HG02678 (cell line): ENCODE data around the gene MAPK8.

ENCODE experiments used
- ATAC-seq: cut with Tn5 transposase; IDR thresholded peaks from one replicate; pipeline ENCODE4 v1.9.1; 2021; ENCODE audit warnings: mild to moderate bottlenecking, moderate library complexity; ENCODE audit not compliant: unreplicated experiment

MAPK8 gene

GRCh38 chr10:48472501-48473069, 166.1 kb downstream of the MAPK8 start:
- no peak for ATAC-seq

DNA sequence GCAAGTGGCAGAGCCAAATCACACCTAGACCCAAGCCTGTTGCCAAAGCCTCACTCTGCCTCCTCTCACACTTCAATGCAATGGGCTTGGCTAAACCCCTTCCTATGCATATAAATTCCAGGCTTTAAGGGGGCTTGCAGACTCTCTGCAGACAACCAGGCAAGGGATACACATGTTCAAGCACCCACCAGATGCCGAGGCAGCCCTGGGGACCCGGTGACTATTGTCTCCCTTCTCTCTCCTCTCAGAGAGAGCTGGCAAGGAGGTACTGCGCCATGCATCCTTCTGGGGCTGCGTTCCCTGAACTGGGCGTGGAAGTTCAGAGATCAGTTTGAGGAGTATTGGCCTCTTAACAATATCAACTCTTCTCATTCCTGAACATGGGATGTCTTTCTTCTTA, 167.2 kb downstream of the MAPK8 start:
- no peak for ATAC-seq

DNA sequence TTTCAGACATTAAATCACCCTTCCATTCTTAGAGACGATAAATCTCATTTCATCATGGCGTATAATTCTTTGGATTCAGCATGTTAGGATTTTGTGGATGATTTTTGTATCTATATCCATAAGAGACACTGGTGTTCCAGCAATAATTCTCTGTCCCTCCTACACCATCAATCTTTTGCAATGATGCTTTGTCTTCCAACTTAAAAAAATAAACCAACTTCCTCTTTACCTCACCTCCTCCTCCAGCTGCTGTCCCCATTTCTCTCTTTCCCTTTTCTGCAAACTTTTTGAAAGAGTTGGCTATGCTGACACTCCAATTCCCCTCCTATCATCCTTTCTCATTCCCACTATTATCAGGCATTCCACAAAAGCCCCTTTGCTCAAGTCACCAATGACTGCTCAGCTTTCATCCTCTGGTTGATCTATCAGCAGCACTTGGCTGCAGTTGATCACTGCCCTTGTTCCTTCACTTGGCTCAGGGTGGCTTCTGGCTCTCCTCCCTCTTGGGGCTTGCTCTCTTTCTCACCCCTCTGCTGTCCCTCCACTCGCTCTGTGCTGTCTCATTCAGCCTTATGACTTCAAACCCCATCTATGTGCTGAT, 168.4 kb downstream of the MAPK8 start:
- ATAC-seq: no peak

DNA sequence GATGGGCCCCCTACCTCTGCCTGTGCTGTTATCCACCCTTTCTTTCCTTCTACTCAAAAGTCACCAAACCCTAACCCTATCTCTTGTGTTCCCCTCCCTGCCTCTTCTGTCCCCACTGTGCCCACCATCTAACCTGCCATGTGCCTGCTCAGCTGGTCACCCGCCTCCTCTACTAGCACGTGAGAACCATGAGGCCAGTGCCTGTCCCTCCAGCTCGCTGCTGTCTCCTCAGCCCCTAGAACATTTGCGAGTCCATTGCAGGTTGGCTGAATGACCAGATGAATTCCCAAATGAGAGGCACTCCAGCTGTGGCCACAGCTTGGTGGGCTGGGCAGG, 169.4 kb downstream of the MAPK8 start:
- no peak for ATAC-seq

- ATAC-seq: no peak
These were observed 170.0 kb downstream of the MAPK8 start for GRCh38 chr10:48476279-48476982.

GRCh38 chr10:48477141-48477540, 170.7 kb downstream of the MAPK8 start:
- no peak for ATAC-seq

DNA sequence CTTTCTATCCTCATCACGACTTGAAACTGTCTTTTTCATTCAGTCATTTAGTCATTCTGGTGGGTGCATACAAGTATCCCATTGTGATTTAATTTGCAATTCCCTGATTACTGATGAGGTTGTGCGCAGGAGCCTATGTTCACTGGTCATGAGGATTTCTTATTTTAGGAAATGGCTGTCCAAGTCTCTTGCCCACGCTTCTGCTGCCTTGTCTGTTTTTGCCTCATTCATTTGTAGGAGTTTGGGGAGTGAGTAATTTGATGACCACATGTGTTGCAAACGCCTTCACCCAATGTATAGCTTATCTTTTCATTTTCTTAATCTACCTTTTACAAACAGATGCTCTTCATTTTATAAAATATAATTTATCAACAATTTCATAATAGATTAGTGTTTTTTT, 171.1 kb downstream of the MAPK8 start:
- no peak for ATAC-seq

DNA sequence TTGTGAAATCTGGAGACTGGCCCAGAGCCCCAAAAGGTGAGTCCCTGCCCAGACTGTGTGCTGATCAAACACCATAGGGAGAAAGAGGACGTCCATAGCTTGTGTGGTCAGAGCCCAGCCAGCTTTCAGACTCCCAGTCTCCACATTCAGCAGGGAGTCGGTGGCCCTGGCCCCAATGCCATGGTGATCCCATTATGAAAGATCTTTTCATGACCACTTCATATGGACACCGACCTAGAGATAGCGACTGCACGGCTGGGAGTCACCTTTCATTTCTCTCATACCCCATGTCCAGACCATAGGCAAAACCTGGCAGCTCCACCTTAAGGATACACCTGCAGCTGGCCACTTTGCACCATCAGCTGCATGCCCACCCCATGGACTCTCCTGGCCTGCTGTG, 172.0 kb downstream of the MAPK8 start:
- ATAC-seq: no peak

GRCh38 chr10:48478980-48479811, 172.7 kb downstream of the MAPK8 start:
- no peak for ATAC-seq

DNA sequence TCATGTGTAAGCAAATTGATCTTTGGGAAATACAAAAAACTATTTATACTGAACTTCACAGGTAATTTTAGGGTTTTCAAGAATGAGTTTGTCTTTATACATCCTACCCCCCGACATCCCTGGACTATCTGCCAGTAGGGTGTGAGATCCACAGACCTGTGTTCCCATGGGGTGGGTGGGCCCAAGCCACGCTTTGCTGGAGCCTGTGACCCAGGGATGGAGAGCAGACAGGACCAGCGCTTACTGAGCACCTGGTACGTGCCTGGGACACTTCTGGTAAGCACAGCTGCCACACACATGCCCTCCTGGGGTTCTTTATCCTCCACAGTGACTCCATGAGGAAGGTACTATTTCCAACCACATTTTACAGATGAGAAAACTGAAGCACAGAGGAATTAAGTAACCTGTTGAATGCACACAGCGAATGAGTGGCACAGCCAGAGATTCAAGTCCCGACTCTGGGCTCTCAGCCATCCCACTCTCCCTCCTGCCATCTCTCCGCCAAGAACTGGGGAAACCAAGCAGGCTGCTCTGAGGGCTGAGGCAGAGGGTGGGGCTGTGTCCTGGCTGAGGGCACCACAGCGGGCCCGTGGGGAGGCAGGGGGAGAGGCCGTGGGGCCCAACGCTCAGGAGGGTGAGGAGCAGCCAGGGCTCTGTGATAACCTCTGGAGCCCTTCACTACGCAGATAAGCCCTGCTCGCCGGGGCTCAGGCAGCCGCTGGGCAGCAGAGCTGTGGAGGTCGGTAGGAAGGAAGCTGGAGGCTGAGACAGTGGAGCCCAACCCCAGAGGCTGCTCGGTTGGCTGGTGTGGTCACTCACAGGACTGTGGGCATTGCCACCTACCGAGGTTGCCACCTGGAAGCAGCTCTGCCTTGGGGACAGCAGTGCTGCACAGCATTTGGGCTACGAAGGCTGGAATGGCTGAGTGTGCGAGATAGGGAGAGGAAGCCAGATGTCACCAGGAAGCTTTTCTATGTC, 174.2 kb downstream of the MAPK8 start:
- ATAC-seq: no peak

DNA sequence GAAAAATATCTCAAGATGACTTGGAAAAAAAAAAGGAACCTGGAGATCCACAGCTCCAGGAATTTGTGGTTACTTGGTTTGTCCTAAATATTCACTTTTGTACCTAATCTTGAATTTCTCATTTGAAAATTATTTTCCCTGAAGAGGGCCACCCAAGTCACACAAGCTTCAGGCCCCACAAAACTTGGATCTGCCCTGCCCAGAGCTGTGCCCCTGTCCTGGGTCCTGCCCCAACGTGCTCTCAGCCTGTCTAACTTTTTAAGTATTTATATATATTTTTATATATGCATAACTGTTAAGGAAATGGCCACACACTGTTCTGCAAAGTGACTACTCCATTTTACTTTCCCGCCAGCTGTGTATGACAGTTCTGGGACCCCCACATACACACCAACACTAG, 174.9 kb downstream of the MAPK8 start:
- no peak for ATAC-seq

- no peak for ATAC-seq
These were observed 175.7 kb downstream of the MAPK8 start for GRCh38 chr10:48482207-48482606.

DNA sequence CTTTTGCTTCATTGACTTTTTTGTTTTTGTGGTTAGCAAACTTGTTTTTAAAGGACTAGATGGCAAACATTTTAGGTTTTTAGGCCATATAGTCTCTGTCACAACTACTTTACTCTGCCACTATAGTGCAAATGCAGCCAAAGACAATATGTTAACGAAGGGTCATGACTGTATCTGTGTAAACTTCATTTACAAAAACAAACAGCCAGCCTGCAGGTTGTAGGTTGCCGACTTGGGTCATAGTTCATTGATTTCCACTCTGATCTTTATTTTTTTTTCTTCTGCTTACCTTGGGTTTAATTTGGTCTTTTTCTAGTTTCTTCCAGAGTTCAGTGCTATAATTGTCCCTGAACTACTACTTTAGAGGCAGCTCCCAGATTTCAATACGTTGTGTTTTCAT, 178.4 kb downstream of the MAPK8 start:
- ATAC-seq: no peak

GRCh38 chr10:48485711-48486110, 179.2 kb downstream of the MAPK8 start:
- ATAC-seq: no peak

DNA sequence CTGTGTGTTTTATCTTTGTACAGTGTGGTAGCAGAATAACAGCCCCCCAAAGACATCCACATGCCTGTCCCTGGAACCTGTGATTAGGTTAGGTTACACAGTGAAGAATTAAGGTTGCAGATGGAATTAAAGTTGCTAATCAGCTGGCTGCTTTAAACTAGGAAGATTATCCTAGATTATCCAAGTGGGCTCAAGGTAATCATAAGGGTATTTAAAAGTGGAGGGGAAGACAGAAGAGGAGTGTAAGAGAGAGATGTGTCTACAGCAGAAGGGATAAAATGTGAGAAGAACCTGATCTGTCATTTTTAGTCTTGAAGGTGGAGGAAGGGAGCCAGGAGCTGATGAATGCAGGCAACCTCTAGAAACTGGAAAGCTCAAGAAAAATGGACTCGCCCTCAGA, 180.8 kb downstream of the MAPK8 start:
- ATAC-seq: no peak
